Esophagus mucosa (tissue), 1 donor: ENCODE results near the gene KRTAP9-3. TPM values are rescaled to one million over a fixed set of nuclear protein-coding genes. Genes with fewer than 3 reads are reported as not detected.
"Not testable (repeated sequence)": the region's sequence is repeated elsewhere in the genome, so short reads cannot be mapped to it uniquely, and the experiment has no call there.

Experiments
- ATAC-seq: fragments of 200-7000 bp; cut with Tn5 transposase; one replicate; pipeline ENCODE4 v1.9.1; 2020
- total RNA-seq: library from RNA; stranded (reverse); gene quantifications from one replicate; pipeline ENCODE4 v1.2.4, GENCODE V29; 2023
- donor health status: DM: yes; HTN: yes; CAD: no.

KRTAP9-3 gene
- not detected for total RNA-seq

- ATAC-seq, result not testable (repeated sequence)
These were observed at the start of gene KRTAP9-3 for GRCh38 chr17:41232399-41233105. KRTAP9-3 (plus strand) TSS chr17:41232449; CDS start chr17:41232502, 53 bp downstream.

- no peak for ATAC-seq
These were observed 47.7 kb upstream of the KRTAP9-3 start, which contains the start of gene KRTAP4-1 for GRCh38 chr17:41184480-41184961. KRTAP4-1 (minus strand) TSS chr17:41184911; CDS start chr17:41184854, 57 bp downstream.

GRCh38 chr17:41185001-41185400, 47.2 kb upstream of the KRTAP9-3 start:
- no peak for ATAC-seq

- ATAC-seq, result no peak
These were observed 45.4 kb upstream of the KRTAP9-3 start for GRCh38 chr17:41186872-41187271.

- not testable (repeated sequence) for ATAC-seq
These were observed 42.4 kb upstream of the KRTAP9-3 start, which contains the start of gene KRTAP9-1 for GRCh38 chr17:41189837-41190318. KRTAP9-1 (plus strand) TSS chr17:41189887; CDS start chr17:41189887, 0 bp downstream.

- no peak for ATAC-seq
These were observed 41.9 kb upstream of the KRTAP9-3 start for GRCh38 chr17:41190328-41190727.

GRCh38 chr17:41196068-41196467, 36.2 kb upstream of the KRTAP9-3 start:
- no peak for ATAC-seq

GRCh38 chr17:41199421-41200078, 32.7 kb upstream of the KRTAP9-3 start:
- ATAC-seq, result no peak

GRCh38 chr17:41211845-41212466, 20.3 kb upstream of the KRTAP9-3 start:
- ATAC-seq, result no peak

- no peak for ATAC-seq
These were observed 19.6 kb upstream of the KRTAP9-3 start for GRCh38 chr17:41212524-41213169.

GRCh38 chr17:41215681-41216080, 16.6 kb upstream of the KRTAP9-3 start:
- no peak for ATAC-seq

- no peak for ATAC-seq
These were observed 8.4 kb upstream of the KRTAP9-3 start for GRCh38 chr17:41223821-41224220.

- no peak for ATAC-seq
These were observed 6.2 kb upstream of the KRTAP9-3 start for GRCh38 chr17:41226051-41226450.

GRCh38 chr17:41226598-41227095, 5.6 kb upstream of the KRTAP9-3 start, which contains the start of gene KRTAP9-2:
KRTAP9-2 (plus strand) TSS chr17:41226648; CDS start chr17:41226655, 7 bp downstream.
- ATAC-seq, result not testable (repeated sequence)

- no peak for ATAC-seq
These were observed 2.2 kb upstream of the KRTAP9-3 start for GRCh38 chr17:41230094-41230493.

GRCh38 chr17:41231731-41232130, 518 bp upstream of the KRTAP9-3 start:
- ATAC-seq, result no peak

- not testable (repeated sequence) for ATAC-seq
These were observed 4.9 kb downstream of the KRTAP9-3 start for GRCh38 chr17:41237116-41237515.

- ATAC-seq, result not testable (repeated sequence)
These were observed 5.7 kb downstream of the KRTAP9-3 start, which contains the start of gene KRTAP9-8 for GRCh38 chr17:41237949-41238437. KRTAP9-8 (plus strand) TSS chr17:41237999; CDS start chr17:41238052, 53 bp downstream.

GRCh38 chr17:41246995-41247787, 14.9 kb downstream of the KRTAP9-3 start:
- ATAC-seq, result not testable (repeated sequence)

- ATAC-seq, result not testable (repeated sequence)
These were observed 17.5 kb downstream of the KRTAP9-3 start, which contains the start of gene KRTAP9-4 for GRCh38 chr17:41249637-41250240. KRTAP9-4 (plus strand) TSS chr17:41249687; CDS start chr17:41249721, 34 bp downstream.
